Fibroblast of lung (primary cell): ENCODE results near the gene VIPAS39. TPM values are rescaled to one million over a fixed set of nuclear protein-coding genes. Genes with fewer than 3 reads are reported as not detected.

Source experiments
- DNase-seq, 2 donors: peaks; one replicate each; pipeline versions ENCODE4 v3.0.0 to v3.0.0-alpha.2; 2010; ENCODE audit warnings: low read depth in 2 of 2
- H2AFZ ChIP-seq: 2 replicates; pipeline ENCODE4 v1.5.1; 2012; ENCODE audit warnings: low read length, control low read depth, inconsistent platforms
- H3K27ac ChIP-seq: 2 replicates; pipeline ENCODE4 v1.5.1; 2011; ENCODE audit warnings: low read length, control low read depth; ENCODE audit not compliant: insufficient read depth
- H3K27me3 ChIP-seq: 2 replicates; pipeline ENCODE4 v1.5.1; 2011; ENCODE audit warnings: mild to moderate bottlenecking, low read length; ENCODE audit not compliant: control insufficient read depth, insufficient read depth
- H3K36me3 ChIP-seq: 2 replicates; pipeline ENCODE4 v1.5.1; 2011; ENCODE audit warnings: low read length; ENCODE audit not compliant: control insufficient read depth, insufficient read depth
- H3K4me1 ChIP-seq: 2 replicates; pipeline ENCODE4 v1.5.1; 2011; ENCODE audit warnings: low read length; ENCODE audit not compliant: control insufficient read depth, insufficient read depth; ENCODE audit errors: extremely low read depth
- H3K4me2 ChIP-seq: 2 replicates; pipeline ENCODE4 v1.5.1; 2011; ENCODE audit warnings: low read length, control low read depth; ENCODE audit not compliant: insufficient read depth; ENCODE audit errors: extremely low read depth
- H3K4me3 ChIP-seq, 4 experiments: fragments of 200-600 bp in 1 of 4; sonication (generic) in 1 of 4; replicated peaks in 1 of 4; 2 replicates each; pipeline ENCODE4 v1.5.1; 2011 to 2016; ENCODE audit warnings: low read length in 4 of 4, low read depth in 3 of 4, mild to moderate bottlenecking in 3 of 4, control low read depth in 2 of 4, inconsistent platforms in 1 of 4, mixed read lengths in 1 of 4; ENCODE audit not compliant: insufficient read depth in 1 of 4; ENCODE audit errors: control extremely low read depth in 1 of 4
- H3K79me2 ChIP-seq: 2 replicates; pipeline ENCODE4 v1.5.1; 2012; ENCODE audit warnings: mild to moderate bottlenecking, low read length, inconsistent platforms; ENCODE audit not compliant: control insufficient read depth, insufficient read depth
- H3K9ac ChIP-seq: 2 replicates; pipeline ENCODE4 v1.5.1; 2011; ENCODE audit warnings: mild to moderate bottlenecking, low read length, control low read depth; ENCODE audit not compliant: insufficient read depth
- H3K9me3 ChIP-seq: 2 replicates; pipeline ENCODE4 v1.5.1; 2012; ENCODE audit warnings: low read depth, low read length; ENCODE audit not compliant: control insufficient read depth, insufficient read depth
- H4K20me1 ChIP-seq: 2 replicates; pipeline ENCODE4 v1.5.1; 2011; ENCODE audit warnings: low read length; ENCODE audit not compliant: control insufficient read depth, insufficient read depth; ENCODE audit errors: extremely low read depth
- CTCF ChIP-seq, 2 donors: IDR thresholded peaks in 1 of 2; conservative IDR thresholded peaks in 1 of 2; 1 replicate in 1 of 2; 2 replicates in 1 of 2; pipeline ENCODE4 v1.5.1; 2011 to 2012; ENCODE audit warnings: low read length in 2 of 2, control low read depth in 1 of 2, inconsistent platforms in 1 of 2, low read depth in 1 of 2, mild to moderate bottlenecking in 1 of 2
- EZH2 ChIP-seq: IDR thresholded peaks from 2 replicates; pipeline ENCODE4 v1.5.1; 2012; ENCODE audit warnings: low read length, control low read depth, mild to moderate bottlenecking; ENCODE audit errors: missing control alignments
- polyA plus RNA-seq, 2 donors: library from polyadenylated mRNA; depleted of rRNA in 1 of 2; stranded (reverse) in 1 of 2; unstranded in 1 of 2; fragments of >200 nt; gene quantifications; 2 replicates each; pipeline ENCODE4 v1.2.1, GENCODE V29; 2011 to 2012; ENCODE audit warnings: missing spikeins in 1 of 2
- total RNA-seq: library from RNA; depleted of rRNA; stranded (reverse); fragments of >200 nt; gene quantifications from 2 replicates; pipeline ENCODE4 v1.2.1, GENCODE V29; 2014

Gene VIPAS39
- total and polyA plus RNA-seq, 2 donors (not counting 1 experiment from before 2014, with no cell fraction given), result 28.1 to 28.2 TPM

GRCh38 chr14:77485901-77486678 is 28.7 kb upstream of the VIPAS39 start:
- H3K9ac ChIP-seq, result no peak overlapping the region
- H3K27ac ChIP-seq, result no peak overlapping the region

GRCh38 chr14:77485256-77485655 is 27.9 kb upstream of the VIPAS39 start:
- Histone ChIP-seq H3K79me2 (no peaks in the 10 kb centered on the region), H4K20me1 (no peaks in the 10 kb centered on the region), H3K4me3 (no peak overlapping the region), H3K4me1 (peaks cover 3% of the 10 kb centered on the region), H3K36me3 (no peaks in the 10 kb centered on the region), H3K9me3 (no peaks in the 10 kb centered on the region), H3K27ac (no peak overlapping the region), H3K4me2 (no peak overlapping the region), H3K9ac (no peak overlapping the region), H3K27me3 (no peaks in the 10 kb centered on the region), H2AFZ (no peak overlapping the region)
- TF ChIP-seq EZH2, result no peak
- no peak for TF ChIP-seq CTCF (conservative IDR thresholded peaks at IDR 0.05 in 1 of 2, IDR thresholded peaks at IDR 0.05 in 1 of 2; ENCODE audit: low read depth in 1 of 2, low read length in 2 of 2)
- DNase-seq, result peak in 1 of 2 donors; percentile 5

More at GRCh38 chr14:77485901-77486678, 28.7 kb upstream of the VIPAS39 start:
- Histone ChIP-seq H3K9me3 (no peaks in the 10 kb centered on the region), H3K79me2 (no peaks in the 10 kb centered on the region), H3K4me2 (no peak overlapping the region), H3K4me1 (peaks cover 3% of the 10 kb centered on the region), H4K20me1 (no peaks in the 10 kb centered on the region), H2AFZ (no peak overlapping the region), H3K36me3 (no peaks in the 10 kb centered on the region), H3K4me3 (no peak overlapping the region), H3K27me3 (no peaks in the 10 kb centered on the region)
- TF ChIP-seq CTCF (conservative IDR thresholded peaks at IDR 0.05 in 1 of 2, IDR thresholded peaks at IDR 0.05 in 1 of 2; ENCODE audit: low read depth in 1 of 2, low read length in 2 of 2), result no peak
- no peak for TF ChIP-seq EZH2
- DNase-seq, result peak in 1 of 2 donors; percentile 93

GRCh38 chr14:77482422-77482821 is 25.0 kb upstream of the VIPAS39 start:
- Histone ChIP-seq H3K27ac (no peak overlapping the region), H3K4me3 (no peak overlapping the region), H2AFZ (no peak overlapping the region), H4K20me1 (no peaks in the 10 kb centered on the region), H3K79me2 (no peaks in the 10 kb centered on the region), H3K9me3 (no peaks in the 10 kb centered on the region), H3K4me2 (no peak overlapping the region), H3K36me3 (no peaks in the 10 kb centered on the region), H3K4me1 (peaks cover 3% of the 10 kb centered on the region), H3K9ac (no peak overlapping the region), H3K27me3 (no peaks in the 10 kb centered on the region)
- DNase-seq, result no peak
- TF ChIP-seq CTCF (conservative IDR thresholded peaks at IDR 0.05 in 1 of 2, IDR thresholded peaks at IDR 0.05 in 1 of 2; ENCODE audit: low read depth in 1 of 2, low read length in 2 of 2), result no peak
- no peak for TF ChIP-seq EZH2
